Nephron progenitor cell (in vitro differentiated cells): ENCODE results near the gene ANKRD36C.
A peak's percentile ranks its signal among the peaks of the same experiment; 100 is the strongest.
"Not testable (repeated sequence)": the region's sequence is repeated elsewhere in the genome, so short reads cannot be mapped to it uniquely, and the experiment has no call there.

ENCODE experiments used
- DNase-seq: peaks from one replicate; pipeline ENCODE4 v3.0.0; 2021
- H3K27ac Mint-ChIP-seq: 2 replicates; pipeline ENCODE4 v1.8.0; 2021; ENCODE audit warnings: mild to moderate bottlenecking, moderate library complexity, mixed read lengths
- H3K27me3 Mint-ChIP-seq: 2 replicates; pipeline ENCODE4 v1.8.0; 2021; ENCODE audit warnings: mild to moderate bottlenecking, low read depth, mixed read lengths; ENCODE audit not compliant: poor library complexity
- H3K36me3 Mint-ChIP-seq: 2 replicates; pipeline ENCODE4 v1.8.0; 2021; ENCODE audit warnings: low read depth, mixed read lengths
- H3K4me1 Mint-ChIP-seq: 2 replicates; pipeline ENCODE4 v1.8.0; 2021; ENCODE audit warnings: mixed read lengths
- H3K4me3 Mint-ChIP-seq: 2 replicates; pipeline ENCODE4 v1.8.0; 2021; ENCODE audit warnings: mild to moderate bottlenecking, moderate library complexity, mixed read lengths
- H3K9me3 Mint-ChIP-seq: 2 replicates; pipeline ENCODE4 v1.8.0; 2021; ENCODE audit warnings: mild to moderate bottlenecking, moderate library complexity, mixed read lengths
- TF ChIP-seq, protein P1 (sequence below): fragments of 200-600 bp; sonication (generic); IDR thresholded peaks from 2 replicates; pipeline ENCODE4 v1.5.0; 2021; ENCODE audit warnings: antibody characterized with exemption

Gene ANKRD36C

DNA sequence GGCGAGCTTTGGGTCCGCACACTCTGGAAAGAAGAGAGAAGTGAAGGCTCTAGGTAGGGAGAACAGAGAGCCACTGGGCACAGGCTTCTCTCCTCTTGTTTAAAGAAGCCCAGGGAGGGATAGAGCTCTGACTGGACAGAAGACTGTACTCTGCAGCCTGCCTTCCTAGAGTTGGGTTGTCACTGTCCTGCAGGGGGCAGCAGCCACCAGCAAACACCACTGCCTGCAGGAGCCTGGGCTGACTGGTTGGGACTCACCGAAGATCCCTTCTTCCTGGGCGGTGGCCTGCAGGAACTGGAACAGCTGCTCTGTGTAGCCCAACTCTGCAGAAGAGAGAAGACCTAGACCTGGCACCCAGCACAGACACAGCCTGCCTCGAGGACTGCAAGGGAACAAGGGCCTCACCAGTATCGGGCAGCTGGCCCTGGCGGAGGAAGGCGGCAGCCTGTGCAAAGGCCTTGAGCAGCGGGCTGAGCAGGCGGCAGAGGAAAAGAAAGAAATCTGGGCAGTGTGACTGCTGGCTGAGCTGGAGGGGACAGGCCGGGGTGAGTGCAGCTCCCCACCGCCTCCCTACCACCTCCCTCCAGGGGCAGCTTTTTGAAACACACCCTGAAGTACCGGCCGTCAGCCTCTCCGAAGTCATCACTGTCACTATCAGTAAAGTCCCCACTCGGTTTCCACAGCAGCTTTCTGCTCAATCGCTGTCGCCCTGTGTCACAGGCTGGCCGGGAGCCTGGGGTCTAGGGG lies 31.2 kb upstream of the ANKRD36C start:
- not testable (repeated sequence) for H3K4me3 Mint-ChIP-seq, H3K27ac Mint-ChIP-seq, H3K4me1 Mint-ChIP-seq, H3K36me3 Mint-ChIP-seq, H3K9me3 Mint-ChIP-seq, H3K27me3 Mint-ChIP-seq
- TF ChIP-seq, protein P1, sequence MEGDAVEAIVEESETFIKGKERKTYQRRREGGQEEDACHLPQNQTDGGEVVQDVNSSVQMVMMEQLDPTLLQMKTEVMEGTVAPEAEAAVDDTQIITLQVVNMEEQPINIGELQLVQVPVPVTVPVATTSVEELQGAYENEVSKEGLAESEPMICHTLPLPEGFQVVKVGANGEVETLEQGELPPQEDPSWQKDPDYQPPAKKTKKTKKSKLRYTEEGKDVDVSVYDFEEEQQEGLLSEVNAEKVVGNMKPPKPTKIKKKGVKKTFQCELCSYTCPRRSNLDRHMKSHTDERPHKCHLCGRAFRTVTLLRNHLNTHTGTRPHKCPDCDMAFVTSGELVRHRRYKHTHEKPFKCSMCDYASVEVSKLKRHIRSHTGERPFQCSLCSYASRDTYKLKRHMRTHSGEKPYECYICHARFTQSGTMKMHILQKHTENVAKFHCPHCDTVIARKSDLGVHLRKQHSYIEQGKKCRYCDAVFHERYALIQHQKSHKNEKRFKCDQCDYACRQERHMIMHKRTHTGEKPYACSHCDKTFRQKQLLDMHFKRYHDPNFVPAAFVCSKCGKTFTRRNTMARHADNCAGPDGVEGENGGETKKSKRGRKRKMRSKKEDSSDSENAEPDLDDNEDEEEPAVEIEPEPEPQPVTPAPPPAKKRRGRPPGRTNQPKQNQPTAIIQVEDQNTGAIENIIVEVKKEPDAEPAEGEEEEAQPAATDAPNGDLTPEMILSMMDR = peak; percentile 81
- peak; percentile 87 for DNase-seq

DNA sequence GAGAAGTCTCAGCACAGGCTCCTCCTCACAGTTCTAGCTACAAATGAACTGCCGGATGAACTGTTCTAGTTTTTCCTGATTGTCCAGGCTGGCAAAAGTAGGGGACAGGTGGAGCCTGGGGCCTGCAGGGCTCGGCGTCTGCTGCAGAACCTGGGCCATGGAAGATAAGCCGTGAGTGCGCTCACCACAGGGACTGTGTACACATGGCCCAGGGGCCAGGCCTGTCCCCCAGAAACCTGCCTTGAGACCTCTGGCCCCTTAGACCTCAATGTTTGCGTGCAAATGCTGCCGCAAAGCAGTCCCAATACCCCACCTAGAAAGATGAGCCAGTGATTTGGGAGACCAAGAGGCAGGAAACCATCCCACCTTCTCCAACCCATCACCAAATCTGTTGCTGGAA lies 30.5 kb upstream of the ANKRD36C start:
- H3K27ac Mint-ChIP-seq, H3K4me1 Mint-ChIP-seq, H3K36me3 Mint-ChIP-seq, H3K27me3 Mint-ChIP-seq, H3K4me3 Mint-ChIP-seq, DNase-seq, H3K9me3 Mint-ChIP-seq: not testable (repeated sequence)

DNA sequence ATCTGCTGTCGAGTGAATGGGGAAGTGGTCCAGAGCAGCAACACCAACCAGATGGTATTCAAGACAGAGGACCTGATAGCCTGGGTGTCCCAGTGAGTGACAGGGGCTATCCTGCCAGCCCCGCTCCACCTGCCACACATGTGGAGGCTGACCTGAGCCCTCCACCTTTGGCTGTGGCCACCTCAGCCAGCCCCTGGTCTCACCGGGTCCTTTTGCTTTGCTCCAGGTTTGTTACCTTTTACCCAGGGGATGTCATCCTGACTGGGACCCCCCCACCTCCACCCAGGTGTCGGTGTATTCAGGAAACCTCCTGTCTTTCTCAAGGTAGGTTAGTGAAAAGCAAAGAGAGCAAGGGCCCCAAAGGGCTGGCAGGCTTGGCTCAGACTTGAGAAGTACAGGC lies 29.5 kb upstream of the ANKRD36C start:
- not testable (repeated sequence) for H3K27me3 Mint-ChIP-seq, H3K4me1 Mint-ChIP-seq, H3K9me3 Mint-ChIP-seq, H3K36me3 Mint-ChIP-seq, H3K4me3 Mint-ChIP-seq, DNase-seq, H3K27ac Mint-ChIP-seq

DNA sequence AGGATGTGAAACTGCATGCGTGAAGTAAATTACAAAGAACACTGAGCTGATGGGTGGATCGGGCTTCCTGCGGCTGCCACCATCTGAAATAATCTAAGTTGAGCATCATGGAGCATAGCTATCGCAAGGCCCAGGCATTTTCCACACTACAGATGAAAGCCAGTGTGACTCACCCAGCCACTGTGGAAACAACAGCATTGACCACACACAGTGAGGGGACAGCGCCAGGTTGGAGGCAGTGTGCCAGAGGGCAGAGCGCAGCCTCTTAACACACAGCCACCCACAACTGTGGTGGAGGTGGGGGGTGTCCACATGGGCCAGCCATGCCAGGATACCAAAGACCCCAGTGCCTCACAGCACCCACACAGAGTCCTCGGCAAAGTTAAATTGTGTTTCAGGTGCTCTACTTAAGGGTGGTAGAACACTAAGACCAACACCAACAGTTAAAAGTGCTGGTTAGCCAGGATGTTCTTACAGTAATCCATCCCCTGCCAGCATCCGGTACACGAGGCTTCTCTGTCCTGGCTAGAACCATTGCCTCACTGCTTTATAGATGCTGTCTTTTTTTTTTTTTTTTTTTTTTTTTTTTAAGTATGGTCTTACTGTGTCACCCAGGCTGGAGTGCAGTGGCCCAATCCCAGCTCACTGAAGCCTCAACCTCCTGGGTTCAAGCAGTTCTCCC lies 28.4 kb upstream of the ANKRD36C start:
- not testable (repeated sequence) for H3K27me3 Mint-ChIP-seq, H3K9me3 Mint-ChIP-seq, DNase-seq, H3K27ac Mint-ChIP-seq, H3K36me3 Mint-ChIP-seq, H3K4me1 Mint-ChIP-seq, H3K4me3 Mint-ChIP-seq

DNA sequence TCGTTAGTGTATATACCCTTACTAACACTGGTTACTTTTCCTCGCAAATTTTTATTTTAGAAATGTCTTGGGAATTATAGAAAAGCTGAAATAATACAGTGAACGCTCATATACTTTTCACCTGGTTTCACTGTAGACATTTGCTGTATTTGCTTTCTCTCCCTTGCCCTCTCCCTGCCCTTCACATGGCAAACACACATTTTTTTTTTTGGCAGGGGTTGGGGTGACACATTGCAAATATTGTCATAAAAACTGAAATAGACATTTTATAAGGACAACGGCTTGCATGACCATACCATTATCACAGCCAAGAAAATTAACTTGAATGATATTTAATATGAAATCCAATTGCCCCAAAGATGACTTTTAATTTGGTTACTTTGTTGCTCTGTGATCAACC lies 24.7 kb upstream of the ANKRD36C start:
- not testable (repeated sequence) for H3K27me3 Mint-ChIP-seq, H3K4me1 Mint-ChIP-seq, DNase-seq, H3K9me3 Mint-ChIP-seq, H3K36me3 Mint-ChIP-seq, H3K4me3 Mint-ChIP-seq
- peak overlapping the region; percentile 36 for H3K27ac Mint-ChIP-seq

DNA sequence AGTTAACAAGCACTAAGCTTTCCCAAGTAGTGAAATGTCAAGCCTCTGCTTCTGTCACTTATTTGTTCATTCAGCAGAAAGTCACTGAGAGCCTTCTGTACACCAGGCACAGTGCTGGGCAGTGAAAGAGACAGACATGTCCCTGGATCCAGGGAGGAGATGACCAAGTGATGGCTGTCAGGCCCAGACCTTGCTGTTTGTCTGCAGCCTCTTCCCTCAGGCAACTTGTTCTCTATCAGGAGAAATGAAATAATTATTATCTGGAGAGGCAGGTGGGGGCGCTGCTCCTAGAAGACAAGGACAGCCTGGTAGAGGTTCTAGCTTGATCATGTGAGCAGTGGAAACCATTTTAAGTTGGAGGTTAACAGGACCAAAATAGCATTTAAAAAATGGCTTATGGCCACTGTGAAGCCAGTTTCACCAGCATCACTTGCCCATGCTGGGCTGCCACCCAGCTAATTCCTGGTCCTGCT lies 21.2 kb upstream of the ANKRD36C start:
- DNase-seq, H3K9me3 Mint-ChIP-seq, H3K36me3 Mint-ChIP-seq, H3K27ac Mint-ChIP-seq, H3K4me3 Mint-ChIP-seq: not testable (repeated sequence)
- H3K27me3 Mint-ChIP-seq = peaks cover 14% of the 10 kb centered on the region
- H3K4me1 Mint-ChIP-seq = peaks cover 20% of the 10 kb centered on the region

DNA sequence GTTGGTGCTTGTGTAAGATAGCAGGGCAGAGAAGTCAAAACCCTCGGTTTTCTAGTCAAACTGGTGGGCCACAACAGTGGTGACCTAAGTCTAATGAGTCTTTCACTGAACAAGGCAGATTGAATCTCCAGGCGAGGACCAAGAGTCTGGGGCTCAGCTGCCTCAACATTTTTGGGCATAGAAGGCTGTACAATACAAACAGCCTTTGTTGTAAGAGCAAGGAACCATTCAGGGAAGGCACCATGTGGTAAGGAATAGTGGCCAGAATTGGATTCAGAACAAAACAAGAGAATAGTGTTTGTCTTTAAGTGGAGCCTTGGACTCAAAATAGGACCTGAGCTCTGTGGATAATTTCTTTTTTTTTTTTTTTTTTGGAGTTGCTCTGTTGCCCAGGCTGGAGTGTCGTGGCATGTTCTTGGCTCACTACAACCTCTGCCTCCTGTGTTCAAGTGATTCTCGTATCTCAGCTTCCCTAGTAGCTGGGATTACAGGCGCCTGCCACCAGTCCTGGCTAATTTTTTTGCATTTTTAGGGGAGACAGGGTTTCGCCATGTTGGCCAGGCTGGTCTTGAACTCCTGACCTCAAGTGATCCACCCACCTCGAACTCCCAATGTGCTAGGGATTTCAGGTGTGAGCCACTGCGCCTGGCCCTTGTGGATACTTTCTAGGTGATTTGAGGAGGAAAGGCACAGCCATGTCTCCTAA lies 20.6 kb upstream of the ANKRD36C start:
- not testable (repeated sequence) for H3K27ac Mint-ChIP-seq, H3K4me3 Mint-ChIP-seq
- peaks cover 18% of the 10 kb centered on the region for H3K27me3 Mint-ChIP-seq

DNA sequence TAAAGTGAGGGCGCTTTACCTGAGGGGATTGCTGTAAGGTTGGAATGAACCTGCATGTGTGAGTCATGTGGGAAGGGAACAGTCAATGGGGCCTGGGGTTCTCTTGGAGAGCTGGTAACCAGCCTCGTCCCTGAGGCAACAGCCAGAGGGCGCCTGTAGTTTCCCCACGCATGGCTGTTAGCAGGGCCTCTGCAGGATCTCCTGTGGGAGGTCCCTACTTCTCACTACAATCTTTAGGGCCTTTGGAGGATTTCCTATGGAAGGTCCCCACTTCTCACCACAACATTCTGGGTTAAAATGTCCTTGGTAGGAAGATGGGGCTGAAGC lies 19.5 kb upstream of the ANKRD36C start:
- not testable (repeated sequence) for H3K9me3 Mint-ChIP-seq, H3K36me3 Mint-ChIP-seq, H3K27ac Mint-ChIP-seq
- peak; percentile 21 for DNase-seq
- H3K4me3 Mint-ChIP-seq = peak overlapping the region; percentile 63
- H3K4me1 Mint-ChIP-seq = peaks cover 21% of the 10 kb centered on the region
- peaks cover 30% of the 10 kb centered on the region for H3K27me3 Mint-ChIP-seq

More for the DNA sequence above, 20.6 kb upstream of the ANKRD36C start:
- DNase-seq, H3K36me3 Mint-ChIP-seq, H3K9me3 Mint-ChIP-seq: not testable (repeated sequence)
- peaks cover 21% of the 10 kb centered on the region for H3K4me1 Mint-ChIP-seq

DNA sequence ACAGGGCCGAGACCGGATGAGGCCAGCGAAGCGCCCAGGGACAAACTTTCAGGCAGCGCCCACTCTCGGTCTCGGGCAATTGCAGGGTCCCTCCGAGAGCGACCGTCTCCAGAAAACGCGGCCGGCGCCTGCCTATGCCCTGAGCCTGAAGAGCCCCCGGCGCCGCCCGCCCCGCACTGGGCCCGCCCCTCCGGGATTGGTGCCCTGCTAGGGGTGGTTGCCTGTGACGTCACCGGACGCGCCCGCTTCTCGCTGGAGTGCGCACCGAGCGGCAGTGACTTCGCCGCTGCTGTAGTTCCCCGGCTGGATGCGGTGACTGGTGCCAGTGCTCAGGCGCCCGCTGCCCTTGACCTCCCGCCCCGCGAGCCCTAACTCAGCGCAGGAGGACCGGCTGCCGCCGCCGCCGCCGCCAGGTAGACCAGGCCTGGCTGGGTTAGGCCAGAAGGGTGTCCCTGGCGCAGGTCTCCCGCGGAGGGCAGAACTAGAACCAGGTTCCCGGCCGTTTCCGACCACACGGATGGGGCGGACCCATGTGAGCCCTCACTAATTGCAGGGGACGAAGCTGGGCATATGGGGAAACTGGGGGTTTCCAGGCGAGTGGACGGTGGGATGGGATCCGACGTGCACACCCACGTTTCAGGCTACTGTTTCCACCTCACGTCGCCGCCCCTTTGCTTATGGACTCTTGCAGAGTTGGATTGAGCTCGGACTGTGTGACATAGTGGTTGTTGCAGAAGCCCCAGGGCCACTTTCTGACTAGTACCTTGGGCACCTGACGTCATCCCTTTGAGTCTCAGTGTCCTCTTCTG lies 18.9 kb upstream of the ANKRD36C start:
- not testable (repeated sequence) for H3K9me3 Mint-ChIP-seq, H3K36me3 Mint-ChIP-seq, H3K27ac Mint-ChIP-seq
- Mint-ChIP-seq H3K4me1 (peaks cover 21% of the 10 kb centered on the region), H3K27me3 (peaks cover 35% of the 10 kb centered on the region), H3K4me3 (peak overlapping the region; percentile 87)
- peak; percentile 99 for DNase-seq

DNA sequence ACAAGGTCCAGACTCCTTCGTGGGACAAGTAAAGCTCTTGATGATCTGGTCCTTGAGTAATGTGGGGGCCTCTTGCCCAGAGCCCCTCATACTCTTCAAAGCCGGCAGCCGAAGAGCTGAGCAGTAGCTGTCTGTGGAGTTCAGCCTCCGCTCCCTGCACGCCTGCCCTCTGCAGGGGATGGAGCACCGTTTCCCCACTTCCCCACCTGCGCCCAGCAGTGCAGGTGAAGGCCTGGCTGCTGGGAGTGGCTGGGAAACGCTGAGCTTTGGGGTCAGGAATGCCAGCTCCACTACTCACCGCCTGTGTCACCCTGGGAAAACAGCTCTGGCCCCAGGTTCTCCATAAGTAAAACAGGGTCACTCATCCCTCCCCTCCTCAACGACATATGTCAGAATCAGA lies 18.2 kb upstream of the ANKRD36C start:
- not testable (repeated sequence) for H3K9me3 Mint-ChIP-seq, DNase-seq, H3K36me3 Mint-ChIP-seq, H3K27ac Mint-ChIP-seq
- peak overlapping the region; percentile 87 for H3K4me3 Mint-ChIP-seq
- H3K4me1 Mint-ChIP-seq = peaks cover 21% of the 10 kb centered on the region
- H3K27me3 Mint-ChIP-seq = peaks cover 42% of the 10 kb centered on the region

DNA sequence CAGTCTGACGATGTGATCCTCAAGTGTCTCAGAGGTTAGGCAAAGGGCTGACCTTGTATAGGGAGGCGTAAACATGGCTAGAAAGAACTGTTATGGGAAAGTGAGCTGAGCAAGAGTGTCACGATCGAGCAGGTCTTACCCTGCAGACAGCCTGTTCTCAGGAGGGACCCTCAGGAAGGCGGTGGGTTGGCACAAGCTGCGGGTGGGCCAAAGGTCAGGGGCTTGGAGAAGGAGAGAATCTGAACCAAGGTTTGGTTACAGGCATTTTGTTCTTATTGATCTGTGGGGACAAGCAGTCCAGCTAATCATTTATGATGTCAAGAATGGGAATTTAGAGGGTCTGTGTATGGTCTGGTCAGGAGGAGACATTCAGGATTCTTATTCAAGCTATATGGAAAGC lies 16.4 kb upstream of the ANKRD36C start:
- not testable (repeated sequence) for H3K9me3 Mint-ChIP-seq, H3K36me3 Mint-ChIP-seq, DNase-seq, H3K27ac Mint-ChIP-seq
- Mint-ChIP-seq H3K4me1 (peaks cover 21% of the 10 kb centered on the region), H3K27me3 (peaks cover 47% of the 10 kb centered on the region), H3K4me3 (peak overlapping the region; percentile 47)

DNA sequence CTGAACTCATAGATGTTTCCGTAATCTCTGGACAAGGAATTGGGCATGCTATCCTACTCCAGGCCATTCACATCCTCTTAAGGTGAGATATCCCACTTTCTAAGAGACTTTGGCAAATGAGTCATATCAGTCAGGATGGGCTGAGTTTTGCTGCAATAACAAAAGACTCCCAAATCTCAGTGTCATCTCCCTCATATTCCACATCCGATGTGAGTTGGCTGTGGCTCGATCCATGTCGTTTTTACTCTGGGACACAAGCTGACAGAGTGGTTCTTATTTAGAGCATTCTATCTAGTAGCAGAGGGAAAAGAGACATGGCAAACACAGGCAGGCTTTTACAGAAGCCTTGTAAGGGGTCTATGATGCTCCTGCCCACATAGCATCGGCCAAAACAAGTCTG lies 14.6 kb upstream of the ANKRD36C start:
- H3K27ac Mint-ChIP-seq, H3K36me3 Mint-ChIP-seq, DNase-seq, H3K4me3 Mint-ChIP-seq: not testable (repeated sequence)
- Mint-ChIP-seq H3K4me1 (peaks cover 21% of the 10 kb centered on the region), H3K9me3 (peaks cover 16% of the 10 kb centered on the region), H3K27me3 (peaks cover 64% of the 10 kb centered on the region)
